Psoas muscle (tissue), 8 donors: ENCODE data around the gene WSCD2. TPM values are rescaled to one million over a fixed set of nuclear protein-coding genes. Genes with fewer than 3 reads are reported as not detected.

Experiments used
- ATAC-seq, 4 donors: fragments of 200-7000 bp; cut with Tn5 transposase; one replicate each; pipeline ENCODE4 v1.9.1; 2020; ENCODE audit warnings: moderate library complexity in 3 of 4, mild to moderate bottlenecking in 2 of 4
- DNase-seq, 2 donors: peaks; one replicate each; pipeline ENCODE4 v3.0.0-alpha.2; 2020
- H3K27ac ChIP-seq: fragments of 200-600 bp; one replicate; pipeline ENCODE4 v1.8.0; 2022
- H3K27me3 ChIP-seq, 3 donors: fragments of 200-600 bp in 1 of 3; one replicate each; pipeline versions ENCODE4 v1.6.1 to v1.8.0; 2013 to 2022; ENCODE audit warnings: low read length in 2 of 3, mild to moderate bottlenecking in 2 of 3, moderate library complexity in 1 of 3; ENCODE audit not compliant: insufficient read depth in 3 of 3
- H3K36me3 ChIP-seq, 2 donors: fragments of 200-600 bp in 1 of 2; one replicate each; pipeline versions ENCODE4 v1.6.1 to v1.8.0; 2013 to 2022; ENCODE audit warnings: low read depth in 1 of 2, mild to moderate bottlenecking in 1 of 2, moderate library complexity in 1 of 2; ENCODE audit not compliant: insufficient read depth in 1 of 2
- H3K4me1 ChIP-seq: fragments of 200-600 bp; one replicate; pipeline ENCODE4 v1.8.0; 2022
- H3K4me3 ChIP-seq: fragments of 200-600 bp; one replicate; pipeline ENCODE4 v1.8.0; 2022; ENCODE audit warnings: mild to moderate bottlenecking
- H3K9me3 ChIP-seq: fragments of 200-600 bp; one replicate; pipeline ENCODE4 v1.8.0; 2022
- CTCF ChIP-seq: fragments of 200-600 bp; IDR thresholded peaks from one replicate; pipeline ENCODE4 v1.8.0; 2022; ENCODE audit warnings: antibody characterized with exemption
- WGBS, 3 donors: extraction: QIAGEN DNeasy Blood & Tissue Kit; methylation state at CpG; one replicate each; pipeline versions ENCODE4 v1.1.6 to v1.1.7; 2013; 5-methylcytosine and 5-hydroxymethylcytosine counted together
- intact Hi-C, 2 donors: fragments of 100-400 bp; cut with DNase I; formaldehyde crosslinking; loops; one replicate each; pipeline versions ENCODE4 v1.11.0 to v1.14.2; 2022
- polyA plus RNA-seq, 3 donors: library from polyadenylated mRNA; stranded (reverse); fragments of 200-250 nt; gene quantifications; one replicate each; pipeline ENCODE4 v1.2.3, GENCODE V29; 2013
- total RNA-seq, 4 donors: library from RNA; stranded (reverse); fragmentation: NEBNext Ultra II Directional in 2 of 4; extraction: Animal tissue kit (Norgen Biotek cat#: 25700) in 2 of 4; gene quantifications; one replicate each; pipeline versions ENCODE4 v1.2.1 to v1.2.4, GENCODE V29; 2021 to 2023
- donor health status: healthy with polysubstance abuse.
- donor health status: DM: no; HTN: no; CAD: no; lungs with moderate emphysema.
- donor health status: Bipolar disorder and iron deficiency.
- donor health status: healthy.
- donor health status: DM: yes; HTN: yes; CAD: no.
- donor health status: DM: no; HTN: no; CAD: no.
- donor health status: DM: no; HTN: no; CAD: no.
- donor health status: DM: yes; HTN: yes; CAD: no.

Gene WSCD2
- total and polyA plus RNA-seq, 7 donors: 0.01 to 0.21 TPM; not detected in 5

- intact Hi-C loops: no loop called here
- H3K4me1 ChIP-seq: no peaks in the 10 kb centered on the region
- no peak for TF ChIP-seq CTCF
These were observed 35.9 kb upstream of the WSCD2 start for GRCh38 chr12:108093209-108093608.

GRCh38 chr12:108094056-108094649 lies 34.9 kb upstream of the WSCD2 start:
- H3K36me3 ChIP-seq: no peaks in the 10 kb centered on the region
- no peak for TF ChIP-seq CTCF
- no peak overlapping the region for H3K27ac ChIP-seq
- DNase-seq (no peak), ATAC-seq (no peak)
- H3K9me3 ChIP-seq: no peaks in the 10 kb centered on the region
- H3K27me3 ChIP-seq: peaks cover 0 to 8% (median 0%) of the 10 kb centered on the region in 3 donors
- no peaks in the 10 kb centered on the region for H3K4me1 ChIP-seq
- WGBS, 3 donors: 52 to 59% (median 56%) methylated on average over 2 of the region's 2 CpGs
- intact Hi-C loops: no loop called here
- no peak overlapping the region for H3K4me3 ChIP-seq

More at GRCh38 chr12:108093209-108093608, 35.9 kb upstream of the WSCD2 start:
- Histone ChIP-seq H3K4me3 (no peak overlapping the region), H3K36me3 (no peaks in the 10 kb centered on the region), H3K27me3 (peaks cover 0 to 8% (median 0%) of the 10 kb centered on the region in 3 donors), H3K9me3 (no peaks in the 10 kb centered on the region), H3K27ac (no peak overlapping the region)
- 20 to 29% (median 25%) methylated on average over 4 of the region's 4 CpGs for WGBS, 3 donors
- no peak for DNase-seq
- ATAC-seq: no peak

GRCh38 chr12:108097160-108097911 lies 31.8 kb upstream of the WSCD2 start:
- Histone ChIP-seq H3K36me3 (no peaks in the 10 kb centered on the region), H3K27ac (no peak overlapping the region), H3K27me3 (peaks cover 0 to 10% (median 0%) of the 10 kb centered on the region in 3 donors), H3K4me3 (no peak overlapping the region), H3K9me3 (no peaks in the 10 kb centered on the region), H3K4me1 (no peaks in the 10 kb centered on the region)
- no peak for DNase-seq
- WGBS, 3 donors: 62 to 66% (median 65%) methylated on average over 3 of the region's 3 CpGs
- TF ChIP-seq CTCF: no peak
- intact Hi-C loops: no loop called here
- ATAC-seq: peak in 3 of 4 donors; percentile 46 to 66 (median 52)

- Histone ChIP-seq H3K36me3 (no peaks in the 10 kb centered on the region), H3K4me3 (no peak overlapping the region), H3K4me1 (no peaks in the 10 kb centered on the region), H3K9me3 (no peaks in the 10 kb centered on the region), H3K27ac (no peak overlapping the region), H3K27me3 (peaks cover 0 to 9% (median 0%) of the 10 kb centered on the region in 3 donors)
- intact Hi-C loops: no loop called here
- TF ChIP-seq CTCF: no peak
- DNase-seq: no peak
- WGBS, 3 donors: 90 to 94% (median 91%) methylated on average over 8 of the region's 8 CpGs
- no peak for ATAC-seq
These were observed 30.7 kb upstream of the WSCD2 start for GRCh38 chr12:108098374-108098773.
